GM12874 (cell line): ENCODE results near the gene GRAMD4.

Experiments used
- TF ChIP-seq, protein P1 (sequence below): IDR thresholded peaks from 2 replicates; pipeline ENCODE4 v1.5.1; 2011; ENCODE audit warnings: low read depth, mild to moderate bottlenecking, control low read depth, low read length, moderate library complexity; ENCODE audit not compliant: insufficient read depth

Gene GRAMD4

GRCh38 chr22:46696614-46697013 is 76.4 kb downstream of the GRAMD4 start:
- TF ChIP-seq, protein P1, sequence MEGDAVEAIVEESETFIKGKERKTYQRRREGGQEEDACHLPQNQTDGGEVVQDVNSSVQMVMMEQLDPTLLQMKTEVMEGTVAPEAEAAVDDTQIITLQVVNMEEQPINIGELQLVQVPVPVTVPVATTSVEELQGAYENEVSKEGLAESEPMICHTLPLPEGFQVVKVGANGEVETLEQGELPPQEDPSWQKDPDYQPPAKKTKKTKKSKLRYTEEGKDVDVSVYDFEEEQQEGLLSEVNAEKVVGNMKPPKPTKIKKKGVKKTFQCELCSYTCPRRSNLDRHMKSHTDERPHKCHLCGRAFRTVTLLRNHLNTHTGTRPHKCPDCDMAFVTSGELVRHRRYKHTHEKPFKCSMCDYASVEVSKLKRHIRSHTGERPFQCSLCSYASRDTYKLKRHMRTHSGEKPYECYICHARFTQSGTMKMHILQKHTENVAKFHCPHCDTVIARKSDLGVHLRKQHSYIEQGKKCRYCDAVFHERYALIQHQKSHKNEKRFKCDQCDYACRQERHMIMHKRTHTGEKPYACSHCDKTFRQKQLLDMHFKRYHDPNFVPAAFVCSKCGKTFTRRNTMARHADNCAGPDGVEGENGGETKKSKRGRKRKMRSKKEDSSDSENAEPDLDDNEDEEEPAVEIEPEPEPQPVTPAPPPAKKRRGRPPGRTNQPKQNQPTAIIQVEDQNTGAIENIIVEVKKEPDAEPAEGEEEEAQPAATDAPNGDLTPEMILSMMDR: no peak

DNA sequence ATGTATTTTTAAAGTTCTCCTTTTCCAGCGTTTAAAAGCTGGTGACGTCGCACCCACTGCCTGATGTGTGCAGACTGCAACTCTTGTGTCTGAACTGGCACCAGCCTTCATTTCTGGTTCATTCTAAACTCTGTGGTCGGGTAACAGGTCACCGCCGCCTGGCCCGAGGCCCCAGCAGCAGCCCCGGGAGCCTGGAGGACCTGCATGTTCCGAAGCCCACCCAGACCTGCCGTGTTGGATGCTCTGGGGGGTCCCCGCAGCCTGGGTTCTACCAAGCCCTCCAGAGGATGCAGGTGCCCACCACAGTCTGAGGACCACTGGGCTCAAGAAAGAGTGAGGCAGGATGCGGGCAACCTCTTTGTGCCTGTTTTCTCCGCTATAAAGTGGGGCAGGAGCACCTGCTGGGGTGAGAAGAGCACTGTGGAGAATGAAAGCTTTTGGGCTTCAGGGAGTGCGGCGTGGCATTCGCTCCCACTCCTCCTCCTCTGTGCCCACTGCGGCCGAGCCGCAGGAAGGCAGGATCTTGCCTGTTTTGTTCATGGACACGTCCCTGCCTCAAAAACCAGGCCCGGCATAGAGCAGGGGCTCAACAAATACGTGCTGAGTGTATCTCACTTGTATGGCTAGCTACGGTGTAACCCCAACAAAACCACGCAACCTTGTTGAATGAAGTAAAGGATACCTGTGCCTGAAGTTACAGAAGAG is 77.8 kb downstream of the GRAMD4 start:
- TF ChIP-seq, protein P1: no peak

DNA sequence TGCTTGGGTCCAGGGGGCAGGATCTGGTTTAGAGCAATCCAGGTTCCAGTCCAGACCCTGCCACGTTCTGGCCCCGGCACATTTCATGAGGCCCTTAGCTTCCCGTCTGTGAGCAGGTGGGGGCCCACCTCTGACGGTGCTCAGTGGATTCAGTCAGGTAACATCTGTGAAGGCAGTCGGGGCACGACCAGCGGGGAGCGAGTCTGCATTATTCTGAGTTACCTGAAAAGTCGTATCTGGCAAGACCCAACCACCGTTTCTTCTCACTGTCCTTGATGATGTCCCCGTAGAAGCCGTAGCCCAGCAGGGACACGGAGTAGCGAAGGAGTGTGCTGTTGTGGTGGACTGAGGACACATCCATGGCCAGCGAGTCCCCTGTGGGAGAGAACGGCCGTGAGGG is 78.9 kb downstream of the GRAMD4 start:
- TF ChIP-seq, protein P1: no peak

DNA sequence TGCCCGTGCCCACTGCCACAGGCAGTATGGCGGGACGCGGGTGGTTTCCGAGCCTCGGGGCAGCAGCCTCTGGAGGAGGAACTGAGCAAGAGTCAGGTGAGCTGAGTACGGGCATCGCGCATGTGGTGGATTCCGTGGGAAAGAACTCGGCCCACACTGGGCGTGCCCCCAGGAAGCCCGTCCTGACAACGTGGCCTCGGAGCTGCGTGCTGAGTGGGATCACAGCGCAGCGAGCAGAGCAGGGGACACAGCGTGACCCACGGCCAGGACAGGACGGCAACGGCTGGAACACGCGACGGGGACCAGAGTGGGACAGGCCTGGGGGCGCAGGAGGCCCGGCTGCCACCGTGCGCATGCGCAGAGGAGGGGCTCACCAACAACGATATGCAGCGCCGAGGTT is 81.1 kb downstream of the GRAMD4 start:
- TF ChIP-seq, protein P1: no peak

DNA sequence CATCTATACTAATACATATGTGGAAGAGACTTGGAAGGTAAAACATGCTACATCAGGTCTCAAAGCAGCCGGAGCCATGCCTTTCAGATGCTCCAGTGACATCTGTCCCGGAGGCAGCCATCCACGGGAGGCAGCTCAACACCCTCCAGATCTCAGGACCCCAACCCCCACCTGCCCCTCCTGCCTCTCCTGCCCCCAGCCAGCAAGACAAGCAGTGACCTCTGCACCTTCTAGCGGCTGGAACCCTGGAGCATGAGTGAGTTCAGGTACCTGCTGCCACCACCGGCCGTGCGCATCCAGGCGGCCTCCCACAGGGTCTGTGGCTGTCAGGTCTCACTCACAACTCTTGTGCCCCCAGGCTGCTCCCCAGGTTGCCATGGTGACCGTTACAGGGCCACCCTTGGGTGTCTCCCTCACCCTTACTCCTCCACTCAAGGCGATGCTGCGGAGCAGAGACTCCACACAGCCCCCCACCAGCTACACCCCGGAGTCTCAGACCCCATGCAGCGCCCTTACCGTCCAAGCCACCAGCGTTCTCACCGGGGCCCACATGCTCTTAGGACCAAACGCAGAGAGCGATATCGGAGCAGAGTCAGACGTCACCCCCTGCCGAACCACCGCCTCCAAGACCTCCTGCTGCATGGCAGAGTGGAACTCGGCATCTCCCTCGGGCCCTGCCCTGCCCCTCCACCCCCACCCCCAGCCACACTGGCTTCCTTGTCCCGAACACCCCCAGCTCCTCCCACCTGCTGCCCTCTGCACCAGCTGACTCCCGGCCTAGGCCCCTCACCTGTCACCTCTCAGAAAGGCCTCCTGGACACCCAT is 83.2 kb downstream of the GRAMD4 start:
- TF ChIP-seq, protein P1: no peak

DNA sequence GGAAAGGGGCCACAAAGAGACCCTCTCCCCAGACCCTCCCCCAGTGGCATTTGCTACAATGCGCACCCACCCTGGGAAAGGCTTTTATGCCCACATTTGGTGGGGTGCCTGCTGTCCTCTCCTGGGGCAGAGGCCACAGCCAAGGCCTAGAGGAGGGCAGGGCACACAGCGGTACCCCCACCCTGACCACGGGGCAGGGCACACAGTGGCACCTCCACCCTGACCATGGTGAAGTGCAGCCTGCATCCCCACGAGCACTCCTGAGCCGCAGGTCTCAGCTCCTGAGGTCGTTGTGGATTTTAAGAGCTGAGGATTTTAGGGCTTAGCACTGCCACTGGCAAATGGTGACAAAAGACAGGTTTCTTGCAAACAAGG is 83.8 kb downstream of the GRAMD4 start:
- TF ChIP-seq, protein P1: no peak

DNA sequence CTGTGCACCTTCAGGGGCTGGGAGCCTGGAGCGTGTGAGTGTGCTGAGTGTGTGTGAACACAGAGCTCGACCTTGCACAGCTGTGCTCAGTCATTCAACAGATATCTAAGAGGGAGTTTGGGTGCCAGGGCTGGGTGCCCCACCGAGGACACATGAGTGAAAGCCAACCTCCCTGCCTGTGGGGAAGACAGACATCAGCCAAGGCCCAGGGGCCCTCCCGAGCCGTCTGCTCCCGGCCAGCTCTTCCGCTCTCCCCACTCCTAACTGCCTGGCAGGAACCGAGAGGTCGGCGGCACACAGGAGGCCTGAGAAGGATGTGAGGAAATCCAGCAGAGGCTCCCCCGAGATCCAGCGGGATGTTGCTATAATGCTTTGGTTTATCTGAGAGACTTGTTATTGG is 85.9 kb downstream of the GRAMD4 start:
- TF ChIP-seq, protein P1: no peak
